Lower leg skin (tissue), 3 donors: ENCODE measurements around the gene EPB41L5.

Experiments used
- POLR2A ChIP-seq, 2 donors: fragments of 450-650 bp; IDR thresholded peaks; one replicate each; pipeline ENCODE4 v1.6.1; 2016 to 2017; ENCODE audit warnings: antibody characterized with exemption in 2 of 2, mild to moderate bottlenecking in 1 of 2, moderate library complexity in 1 of 2
- TF ChIP-seq, protein P1 (sequence below), 3 donors: fragments of 450-650 bp; IDR thresholded peaks; one replicate each; pipeline ENCODE4 v1.5.1; 2016; ENCODE audit warnings: antibody characterized with exemption in 3 of 3, mild to moderate bottlenecking in 3 of 3, moderate library complexity in 2 of 3

DNA sequence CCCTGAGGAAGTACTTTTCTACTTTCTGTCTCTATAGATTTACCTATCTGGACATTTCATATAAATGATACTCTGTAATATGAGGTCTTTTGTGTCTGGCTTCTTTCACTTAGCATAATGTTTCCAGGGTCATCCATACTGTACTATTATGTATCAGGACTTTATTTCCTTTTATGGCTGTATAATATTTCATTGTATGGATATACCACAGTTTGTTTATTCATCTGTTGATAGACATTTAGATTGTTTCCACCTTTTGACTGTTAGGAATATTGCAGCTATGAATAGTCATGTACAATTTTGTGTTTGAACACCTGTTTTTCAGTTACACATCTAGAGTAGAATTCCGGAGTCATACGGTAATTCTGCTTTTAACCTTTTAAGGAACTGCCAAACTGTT is 136.5 kb downstream of the EPB41L5 start:
- TF ChIP-seq, protein P1, sequence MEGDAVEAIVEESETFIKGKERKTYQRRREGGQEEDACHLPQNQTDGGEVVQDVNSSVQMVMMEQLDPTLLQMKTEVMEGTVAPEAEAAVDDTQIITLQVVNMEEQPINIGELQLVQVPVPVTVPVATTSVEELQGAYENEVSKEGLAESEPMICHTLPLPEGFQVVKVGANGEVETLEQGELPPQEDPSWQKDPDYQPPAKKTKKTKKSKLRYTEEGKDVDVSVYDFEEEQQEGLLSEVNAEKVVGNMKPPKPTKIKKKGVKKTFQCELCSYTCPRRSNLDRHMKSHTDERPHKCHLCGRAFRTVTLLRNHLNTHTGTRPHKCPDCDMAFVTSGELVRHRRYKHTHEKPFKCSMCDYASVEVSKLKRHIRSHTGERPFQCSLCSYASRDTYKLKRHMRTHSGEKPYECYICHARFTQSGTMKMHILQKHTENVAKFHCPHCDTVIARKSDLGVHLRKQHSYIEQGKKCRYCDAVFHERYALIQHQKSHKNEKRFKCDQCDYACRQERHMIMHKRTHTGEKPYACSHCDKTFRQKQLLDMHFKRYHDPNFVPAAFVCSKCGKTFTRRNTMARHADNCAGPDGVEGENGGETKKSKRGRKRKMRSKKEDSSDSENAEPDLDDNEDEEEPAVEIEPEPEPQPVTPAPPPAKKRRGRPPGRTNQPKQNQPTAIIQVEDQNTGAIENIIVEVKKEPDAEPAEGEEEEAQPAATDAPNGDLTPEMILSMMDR (IDR thresholded peaks at IDR 0.05), result no peak
- TF ChIP-seq POLR2A (IDR thresholded peaks at IDR 0.05), result no peak
